Testis (tissue), 3 donors: ENCODE data around the gene RIMBP2. TPM values are rescaled to one million over a fixed set of nuclear protein-coding genes. Genes with fewer than 3 reads are reported as not detected.

Source experiments
- DNase-seq: peaks from one replicate; pipeline ENCODE4 v3.0.0-alpha.2; 2019
- H3K27ac ChIP-seq, 2 donors: fragments of 200-600 bp; sonication (generic); one replicate each; pipeline ENCODE4 v1.5.1; 2019
- H3K27me3 ChIP-seq: fragments of 200-600 bp; sonication (generic); one replicate; pipeline ENCODE4 v1.5.1; 2019
- H3K36me3 ChIP-seq: fragments of 200-600 bp; sonication (generic); one replicate; pipeline ENCODE4 v1.5.1; 2017; ENCODE audit warnings: low read depth; ENCODE audit errors: missing control alignments
- H3K4me1 ChIP-seq: fragments of 200-600 bp; sonication (generic); one replicate; pipeline ENCODE4 v1.5.1; 2019
- H3K4me3 ChIP-seq, 2 donors: fragments of 200-600 bp; sonication (generic); one replicate each; pipeline ENCODE4 v1.5.1; 2017 to 2019
- H3K9me3 ChIP-seq: fragments of 200-600 bp; sonication (generic); one replicate; pipeline ENCODE4 v1.5.1; 2017
- POLR2A ChIP-seq: fragments of 450-650 bp; IDR thresholded peaks from one replicate; pipeline ENCODE4 v1.6.1; 2017; ENCODE audit warnings: antibody characterized with exemption, mild to moderate bottlenecking, moderate library complexity
- WGBS, 2 donors: methylation state at CpG; one replicate each; pipeline ENCODE4 v1.1.5; 2018; 5-methylcytosine and 5-hydroxymethylcytosine counted together
- intact Hi-C: fragments of 100-400 bp; cut with DNase I; formaldehyde crosslinking; loops from one replicate; pipeline ENCODE4 v1.15.1; 2023; ENCODE audit warnings: low total_unique reads
- polyA plus RNA-seq: library from polyadenylated mRNA; stranded (reverse); fragments of 350-450 nt; fragmentation: Illumina TruSeq; extraction: RNeasy Lipid Tissue Mini Kit (QIAGEN cat#74804); gene quantifications from one replicate; pipeline ENCODE4 v1.2.3, GENCODE V29; 2014; ENCODE audit warnings: low read depth, low replicate concordance; ENCODE audit not compliant: insufficient read depth
- total RNA-seq, 2 donors: library from RNA; depleted of rRNA; stranded (reverse); fragments of >200 nt; gene quantifications; one replicate each; pipeline ENCODE4 v1.2.3, GENCODE V29; 2016
- TF ChIP-seq, protein P1 (sequence below), 3 experiments: fragments of 450-650 bp in 2 of 3; fragments of 200-600 bp in 1 of 3; sonication (generic) in 1 of 3; IDR thresholded peaks; one replicate each; pipeline ENCODE4 v1.5.1; 2016 to 2019; ENCODE audit warnings: antibody characterized with exemption in 3 of 3, mild to moderate bottlenecking in 2 of 3, moderate library complexity in 1 of 3

The RIMBP2 gene
- total and polyA plus RNA-seq, 3 donors from 2014 or later, result 8.0 to 10.0 (median 8.7) TPM

DNA sequence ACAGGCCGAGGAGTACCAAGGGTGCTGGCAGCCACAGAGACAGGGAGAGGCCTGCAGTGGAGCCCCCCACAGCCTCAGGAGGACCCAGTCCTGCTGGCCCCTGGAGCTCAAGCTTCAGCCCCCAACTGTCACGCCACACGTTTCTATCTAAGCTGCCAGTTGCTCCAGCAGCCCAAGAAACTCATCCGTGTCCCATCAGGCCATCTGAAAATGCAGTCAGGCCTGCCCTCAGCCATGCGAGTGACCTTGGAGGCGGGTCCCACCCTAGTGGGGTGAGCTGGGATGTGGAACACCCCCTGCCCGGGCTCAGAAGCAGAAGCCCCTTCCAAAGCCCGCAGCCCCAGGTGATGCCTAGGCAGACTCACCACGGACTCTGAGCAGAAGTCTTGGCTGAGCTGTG lies 158.9 kb downstream of the RIMBP2 start:
- no peak for DNase-seq
- Histone ChIP-seq H3K4me3 (no peak overlapping the region), H3K27me3 (no peaks in the 10 kb centered on the region), H3K36me3 (no peaks in the 10 kb centered on the region), H3K9me3 (no peaks in the 10 kb centered on the region), H3K27ac (no peak overlapping the region), H3K4me1 (no peaks in the 10 kb centered on the region)
- intact Hi-C loops, result no loop called here
- TF ChIP-seq, protein P1, sequence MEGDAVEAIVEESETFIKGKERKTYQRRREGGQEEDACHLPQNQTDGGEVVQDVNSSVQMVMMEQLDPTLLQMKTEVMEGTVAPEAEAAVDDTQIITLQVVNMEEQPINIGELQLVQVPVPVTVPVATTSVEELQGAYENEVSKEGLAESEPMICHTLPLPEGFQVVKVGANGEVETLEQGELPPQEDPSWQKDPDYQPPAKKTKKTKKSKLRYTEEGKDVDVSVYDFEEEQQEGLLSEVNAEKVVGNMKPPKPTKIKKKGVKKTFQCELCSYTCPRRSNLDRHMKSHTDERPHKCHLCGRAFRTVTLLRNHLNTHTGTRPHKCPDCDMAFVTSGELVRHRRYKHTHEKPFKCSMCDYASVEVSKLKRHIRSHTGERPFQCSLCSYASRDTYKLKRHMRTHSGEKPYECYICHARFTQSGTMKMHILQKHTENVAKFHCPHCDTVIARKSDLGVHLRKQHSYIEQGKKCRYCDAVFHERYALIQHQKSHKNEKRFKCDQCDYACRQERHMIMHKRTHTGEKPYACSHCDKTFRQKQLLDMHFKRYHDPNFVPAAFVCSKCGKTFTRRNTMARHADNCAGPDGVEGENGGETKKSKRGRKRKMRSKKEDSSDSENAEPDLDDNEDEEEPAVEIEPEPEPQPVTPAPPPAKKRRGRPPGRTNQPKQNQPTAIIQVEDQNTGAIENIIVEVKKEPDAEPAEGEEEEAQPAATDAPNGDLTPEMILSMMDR (IDR thresholded peaks at IDR 0.05), result no peak
- TF ChIP-seq POLR2A, result no peak
- 87 to 90% methylated on average over 2 to 9 of the region's 9 CpGs for WGBS, 2 donors

DNA sequence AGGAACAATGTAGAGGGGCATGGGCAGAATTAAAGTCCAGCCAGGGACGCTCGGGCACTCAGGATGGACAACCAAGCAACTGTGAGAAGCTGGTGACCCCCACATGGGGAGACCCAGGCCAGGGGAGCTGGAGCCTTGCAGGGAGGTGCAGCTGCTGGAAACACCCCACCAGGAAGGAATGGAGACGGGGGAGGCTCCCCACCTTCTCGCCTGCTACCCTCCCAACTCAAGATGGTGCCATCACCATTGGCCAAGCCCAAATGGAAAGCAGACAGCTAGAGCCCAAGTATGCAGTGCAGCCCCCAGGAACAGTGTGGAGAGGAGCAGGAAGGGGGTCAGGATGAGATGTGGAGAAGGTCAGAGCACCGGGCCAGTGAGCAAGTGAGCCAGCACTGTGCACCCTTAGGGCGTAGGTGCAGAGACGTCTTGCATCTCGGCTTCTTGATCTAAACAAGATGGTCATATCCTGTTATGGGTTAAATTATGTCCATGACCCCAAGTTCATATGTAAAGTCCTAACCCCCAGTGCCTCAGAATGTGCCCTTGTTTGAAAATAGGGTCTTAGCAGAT lies 159.5 kb downstream of the RIMBP2 start:
- H3K27me3 ChIP-seq, result no peaks in the 10 kb centered on the region
- no peaks in the 10 kb centered on the region for H3K36me3 ChIP-seq
- H3K27ac ChIP-seq, result no peak overlapping the region
- DNase-seq, result no peak
- no peak for TF ChIP-seq POLR2A
- intact Hi-C loops, result no loop called here
- no peaks in the 10 kb centered on the region for H3K4me1 ChIP-seq
- H3K9me3 ChIP-seq, result no peaks in the 10 kb centered on the region
- H3K4me3 ChIP-seq, result no peak overlapping the region
- 92 to 93% methylated on average over 8 of the region's 8 CpGs for WGBS, 2 donors

DNA sequence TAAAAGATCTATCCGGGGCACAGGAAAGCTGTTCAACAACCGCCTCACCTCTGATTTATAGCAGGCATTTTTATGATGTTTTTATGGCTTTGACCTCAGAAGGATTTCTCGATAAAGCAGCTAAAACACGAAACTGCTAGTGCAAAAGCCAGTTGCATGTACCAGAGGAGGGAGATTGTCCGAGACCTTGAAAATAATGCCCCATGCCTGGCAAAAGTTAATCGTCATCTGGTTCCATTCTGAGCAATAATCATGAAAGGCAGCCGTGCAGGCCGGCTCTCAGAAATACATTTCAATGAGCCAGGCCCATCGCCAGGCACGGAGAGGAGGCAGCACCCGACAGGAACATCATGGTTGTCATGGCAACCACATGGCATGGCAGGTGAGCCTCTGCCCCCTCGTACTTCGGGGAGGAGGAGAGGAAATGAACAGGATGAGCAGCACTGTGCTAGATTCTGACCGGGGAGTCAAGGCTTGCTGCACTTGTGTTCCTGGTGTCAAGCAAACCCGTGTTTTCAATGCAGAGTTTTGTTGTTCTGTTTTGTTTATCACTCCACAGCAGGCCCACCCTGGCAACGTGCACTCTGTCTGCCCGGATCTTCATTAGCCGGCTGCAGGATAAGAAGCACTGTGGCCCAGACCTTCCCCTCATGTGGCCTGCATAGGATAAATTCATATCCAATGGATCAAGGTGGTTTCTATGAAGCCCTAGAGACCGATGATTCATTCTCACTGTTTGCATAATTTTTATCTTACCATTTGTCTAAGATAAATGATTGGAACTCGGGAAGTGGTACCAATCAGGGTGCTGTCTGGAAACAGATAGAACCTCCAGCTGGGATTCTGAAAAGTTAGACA lies 160.2 kb downstream of the RIMBP2 start:
- no peak for TF ChIP-seq POLR2A
- TF ChIP-seq, protein P1 (IDR thresholded peaks at IDR 0.05), result no peak
- no peak for DNase-seq

DNA sequence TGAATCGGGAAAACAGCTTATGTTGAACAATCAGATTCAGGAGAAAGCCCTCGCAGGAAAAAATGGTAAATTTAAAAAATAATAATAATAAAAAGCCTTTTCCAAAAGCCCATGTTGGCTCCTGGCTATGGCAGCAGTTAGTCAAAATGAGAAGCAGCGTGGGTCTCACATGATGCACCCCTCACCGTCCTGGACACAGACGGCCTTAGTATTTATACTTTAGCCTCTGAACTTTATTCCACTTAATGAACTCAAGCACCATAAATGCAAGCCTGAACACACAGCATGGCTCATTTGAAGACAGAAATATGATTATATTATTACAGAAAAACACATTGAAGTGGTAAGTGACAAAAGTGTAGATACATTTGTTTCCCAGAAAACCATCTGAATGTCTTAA lies 160.9 kb downstream of the RIMBP2 start:
- Histone ChIP-seq H3K4me3 (no peak overlapping the region), H3K27ac (no peak overlapping the region), H3K4me1 (no peaks in the 10 kb centered on the region), H3K27me3 (no peaks in the 10 kb centered on the region), H3K36me3 (no peaks in the 10 kb centered on the region), H3K9me3 (no peaks in the 10 kb centered on the region)
- WGBS, 2 donors, result 66 to 71% methylated on average over 5 of the region's 5 CpGs
- no peak for DNase-seq
- TF ChIP-seq, protein P1 (IDR thresholded peaks at IDR 0.05), result no peak
- no peak for TF ChIP-seq POLR2A
- intact Hi-C loops, result no loop called here

More for the DNA sequence above, 160.2 kb downstream of the RIMBP2 start:
- Histone ChIP-seq H3K9me3 (no peaks in the 10 kb centered on the region), H3K4me3 (no peak overlapping the region), H3K27ac (no peak overlapping the region), H3K27me3 (no peaks in the 10 kb centered on the region), H3K36me3 (no peaks in the 10 kb centered on the region), H3K4me1 (no peaks in the 10 kb centered on the region)
- WGBS, 2 donors, result 53 to 60% methylated on average over 18 to 20 of the region's 20 CpGs
- intact Hi-C loops, result no loop called here

DNA sequence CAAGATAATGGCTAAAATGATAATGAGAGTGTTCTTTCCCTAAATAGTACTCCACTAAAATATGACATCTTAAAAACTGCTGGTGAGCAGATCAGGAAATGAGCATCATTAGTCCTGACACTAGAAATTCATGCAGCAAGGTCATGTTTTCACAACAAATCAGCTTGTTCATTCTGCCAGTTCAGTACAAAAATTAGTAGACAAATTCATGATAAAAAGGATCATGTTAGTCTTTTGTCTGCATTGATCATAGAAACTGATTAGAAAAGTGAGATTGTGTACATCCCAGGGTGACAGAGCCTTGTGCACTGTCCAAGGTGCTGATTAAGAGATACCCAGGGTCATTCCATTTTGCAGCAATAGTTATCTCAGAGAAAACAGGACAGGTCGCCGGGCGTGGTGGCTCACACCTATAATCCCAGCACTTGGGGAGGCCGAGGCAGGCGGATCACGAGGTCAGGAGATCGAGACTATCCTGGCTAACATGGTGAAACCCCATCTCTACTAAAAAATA lies 163.6 kb downstream of the RIMBP2 start:
- H3K4me3 ChIP-seq, result no peak overlapping the region
- H3K27ac ChIP-seq, result no peak overlapping the region
- no peaks in the 10 kb centered on the region for H3K9me3 ChIP-seq
- H3K4me1 ChIP-seq, result no peaks in the 10 kb centered on the region
- H3K27me3 ChIP-seq, result no peaks in the 10 kb centered on the region
- intact Hi-C loops, result no loop called here
- no peaks in the 10 kb centered on the region for H3K36me3 ChIP-seq
- 85 to 88% methylated on average over 7 of the region's 7 CpGs for WGBS, 2 donors
- no peak for DNase-seq
- TF ChIP-seq, protein P1 (IDR thresholded peaks at IDR 0.05), result no peak
- TF ChIP-seq POLR2A, result no peak
